Tibial artery (tissue), 4 donors: Measurements from ENCODE around the gene THSD4.

Experiments used
- DNase-seq, 2 donors: peaks; one replicate each; pipeline ENCODE4 v3.0.0-alpha.2; 2019
- H3K27ac ChIP-seq, 2 donors: fragments of 200-600 bp; sonication (generic) in 1 of 2; 1 replicate in 1 of 2; 2 replicates in 1 of 2; pipeline ENCODE4 v1.5.1; 2018 to 2019; ENCODE audit warnings: mild to moderate bottlenecking in 1 of 2
- H3K27me3 ChIP-seq, 2 donors: fragments of 200-600 bp; sonication (generic) in 1 of 2; one replicate each; pipeline versions ENCODE4 v1.5.1 to v1.6.0; 2016 to 2019
- H3K36me3 ChIP-seq, 3 donors: fragments of 200-600 bp; sonication (generic) in 2 of 3; one replicate each; pipeline ENCODE4 v1.5.1; 2016 to 2019; ENCODE audit warnings: mild to moderate bottlenecking in 2 of 3
- H3K4me1 ChIP-seq, 4 donors: fragments of 200-600 bp; sonication (generic) in 2 of 4; 1 replicate in 3 of 4; 2 replicates in 1 of 4; pipeline ENCODE4 v1.5.1; 2016 to 2019
- H3K4me3 ChIP-seq, 2 donors: fragments of 200-600 bp; sonication (generic) in 1 of 2; 1 replicate in 1 of 2; 2 replicates in 1 of 2; pipeline ENCODE4 v1.5.1; 2018 to 2019; ENCODE audit warnings: mild to moderate bottlenecking in 2 of 2
- H3K9me3 ChIP-seq, 3 donors: fragments of 200-600 bp; sonication (generic) in 1 of 3; one replicate each; pipeline ENCODE4 v1.5.1; 2016 to 2019
- intact Hi-C: fragments of 100-400 bp; cut with DNase I; formaldehyde crosslinking; loops from one replicate; pipeline ENCODE4 v1.15.0; 2023; ENCODE audit warnings: low total_unique reads
- TF ChIP-seq, protein P1 (sequence below), 2 experiments: fragments of 200-600 bp in 1 of 2; fragments of 450-650 bp in 1 of 2; IDR thresholded peaks; one replicate each; pipeline ENCODE4 v1.5.1; 2017 to 2019; ENCODE audit warnings: antibody characterized with exemption in 2 of 2, mild to moderate bottlenecking in 1 of 2, moderate library complexity in 1 of 2

Gene THSD4

GRCh38 chr15:71760852-71761251 lies 645.6 kb downstream of the THSD4 start:
- no peak overlapping the region for H3K27ac ChIP-seq
- intact Hi-C loops: no loop called here
- DNase-seq: no peak
- TF ChIP-seq, protein P1, sequence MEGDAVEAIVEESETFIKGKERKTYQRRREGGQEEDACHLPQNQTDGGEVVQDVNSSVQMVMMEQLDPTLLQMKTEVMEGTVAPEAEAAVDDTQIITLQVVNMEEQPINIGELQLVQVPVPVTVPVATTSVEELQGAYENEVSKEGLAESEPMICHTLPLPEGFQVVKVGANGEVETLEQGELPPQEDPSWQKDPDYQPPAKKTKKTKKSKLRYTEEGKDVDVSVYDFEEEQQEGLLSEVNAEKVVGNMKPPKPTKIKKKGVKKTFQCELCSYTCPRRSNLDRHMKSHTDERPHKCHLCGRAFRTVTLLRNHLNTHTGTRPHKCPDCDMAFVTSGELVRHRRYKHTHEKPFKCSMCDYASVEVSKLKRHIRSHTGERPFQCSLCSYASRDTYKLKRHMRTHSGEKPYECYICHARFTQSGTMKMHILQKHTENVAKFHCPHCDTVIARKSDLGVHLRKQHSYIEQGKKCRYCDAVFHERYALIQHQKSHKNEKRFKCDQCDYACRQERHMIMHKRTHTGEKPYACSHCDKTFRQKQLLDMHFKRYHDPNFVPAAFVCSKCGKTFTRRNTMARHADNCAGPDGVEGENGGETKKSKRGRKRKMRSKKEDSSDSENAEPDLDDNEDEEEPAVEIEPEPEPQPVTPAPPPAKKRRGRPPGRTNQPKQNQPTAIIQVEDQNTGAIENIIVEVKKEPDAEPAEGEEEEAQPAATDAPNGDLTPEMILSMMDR (IDR thresholded peaks at IDR 0.05): no peak
- H3K9me3 ChIP-seq: no peaks in the 10 kb centered on the region
- H3K27me3 ChIP-seq: no peaks in the 10 kb centered on the region
- H3K4me3 ChIP-seq: no peak overlapping the region
- no peaks in the 10 kb centered on the region for H3K4me1 ChIP-seq
- peaks cover 4 to 31% (median 8%) of the 10 kb centered on the region in 3 donors for H3K36me3 ChIP-seq

GRCh38 chr15:71761649-71762048 lies 646.4 kb downstream of the THSD4 start:
- Histone ChIP-seq H3K27ac (no peak overlapping the region), H3K36me3 (peaks cover 4 to 31% (median 8%) of the 10 kb centered on the region in 3 donors), H3K4me1 (no peaks in the 10 kb centered on the region), H3K27me3 (no peaks in the 10 kb centered on the region), H3K9me3 (no peaks in the 10 kb centered on the region), H3K4me3 (no peak overlapping the region)
- no peak for DNase-seq
- intact Hi-C loops: no loop called here
- TF ChIP-seq, protein P1 (IDR thresholded peaks at IDR 0.05): no peak

GRCh38 chr15:71768184-71768583 lies 652.9 kb downstream of the THSD4 start:
- no peaks in the 10 kb centered on the region for H3K4me1 ChIP-seq
- intact Hi-C loops: no loop called here
- no peaks in the 10 kb centered on the region for H3K27me3 ChIP-seq

DNA sequence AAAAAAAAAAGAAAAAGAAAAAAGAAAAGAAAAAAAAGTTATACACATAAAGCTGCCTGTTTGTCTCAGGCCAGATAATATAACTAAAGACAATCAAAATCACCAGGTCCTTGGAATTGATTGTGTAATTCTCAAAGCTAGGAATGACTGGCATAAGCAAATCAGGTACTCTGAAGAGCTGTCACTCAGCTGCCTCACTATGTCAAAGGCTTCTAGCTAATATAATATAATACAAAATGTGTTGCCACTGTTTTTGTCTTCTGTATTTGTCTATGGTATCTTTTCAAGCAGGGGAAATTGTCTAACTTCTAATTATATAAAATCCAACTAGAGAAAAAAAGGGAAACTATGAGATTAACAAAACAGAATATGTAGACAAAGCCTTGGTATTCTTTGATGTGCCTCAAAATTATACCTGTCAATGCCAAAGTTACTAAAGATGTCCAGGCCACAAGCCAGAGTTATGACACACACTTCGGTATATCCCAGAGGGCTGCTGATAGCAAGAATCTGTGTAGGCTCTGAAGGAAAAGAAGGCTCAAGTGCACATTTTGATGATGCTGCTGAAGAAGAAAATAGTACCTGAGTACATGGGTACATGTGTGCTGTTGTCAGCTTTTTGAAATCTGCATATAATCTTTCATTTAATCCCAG lies 658.1 kb downstream of the THSD4 start:
- Histone ChIP-seq H3K27me3 (no peaks in the 10 kb centered on the region), H3K4me3 (no peak overlapping the region), H3K36me3 (peaks cover 8 to 24% (median 10%) of the 10 kb centered on the region in 3 donors), H3K9me3 (no peaks in the 10 kb centered on the region), H3K4me1 (no peaks in the 10 kb centered on the region), H3K27ac (no peak overlapping the region)
- DNase-seq: no peak
- TF ChIP-seq, protein P1 (IDR thresholded peaks at IDR 0.05): no peak
- intact Hi-C loops: no loop called here

More at GRCh38 chr15:71768184-71768583, 652.9 kb downstream of the THSD4 start:
- Histone ChIP-seq H3K36me3 (peaks cover 10 to 27% (median 16%) of the 10 kb centered on the region in 3 donors), H3K27ac (no peak overlapping the region), H3K9me3 (no peaks in the 10 kb centered on the region), H3K4me3 (no peak overlapping the region)
- TF ChIP-seq, protein P1 (IDR thresholded peaks at IDR 0.05): no peak
- no peak for DNase-seq

DNA sequence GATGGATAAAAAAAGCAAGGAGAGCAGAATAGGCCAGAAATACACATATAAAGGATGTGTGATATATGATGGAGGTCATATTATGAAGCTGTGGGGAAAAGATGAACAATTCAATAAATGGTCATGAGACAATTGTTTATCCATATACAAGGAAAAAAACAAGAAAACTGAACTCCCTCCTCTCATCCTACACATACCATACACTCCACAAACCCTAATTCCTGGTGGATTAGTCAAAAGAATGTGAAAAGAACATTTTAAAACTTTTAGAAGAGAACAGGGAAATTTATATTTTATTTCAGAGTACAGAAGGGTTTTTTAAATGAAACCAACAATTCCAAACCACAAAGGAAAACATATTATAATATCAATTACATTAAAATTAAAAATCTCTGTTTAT lies 660.6 kb downstream of the THSD4 start:
- no peak overlapping the region for H3K27ac ChIP-seq
- H3K36me3 ChIP-seq: peaks cover 8 to 24% (median 10%) of the 10 kb centered on the region in 3 donors
- no peaks in the 10 kb centered on the region for H3K27me3 ChIP-seq
- H3K4me3 ChIP-seq: no peak overlapping the region
- TF ChIP-seq, protein P1 (IDR thresholded peaks at IDR 0.05): no peak
- no peak for DNase-seq
- H3K9me3 ChIP-seq: no peaks in the 10 kb centered on the region
- intact Hi-C loops: no loop called here
- peaks cover 0 to 14% (median 11%) of the 10 kb centered on the region in 4 donors for H3K4me1 ChIP-seq
